Measurements from ENCODE around the gene LHFPL2.

LHFPL2 gene

GRCh38 chr5:78574131-78574673, 74.4 kb downstream of the LHFPL2 start:
- in situ Hi-C loops (cut with MboI; ENCODE audit: low sequenced_read_pairs), result no loop called here

- in situ Hi-C loops (cut with MboI; ENCODE audit: low sequenced_read_pairs), result no loop called here
Measured at GRCh38 chr5:78573318-78573717, 75.3 kb downstream of the LHFPL2 start.

GRCh38 chr5:78570646-78571045, 77.9 kb downstream of the LHFPL2 start:
- in situ Hi-C loops (cut with MboI; ENCODE audit: low sequenced_read_pairs), result no loop called here

GRCh38 chr5:78569441-78569840, 79.1 kb downstream of the LHFPL2 start:
- in situ Hi-C loops (cut with MboI; ENCODE audit: low sequenced_read_pairs), result no loop called here

- in situ Hi-C loops (cut with MboI; ENCODE audit: low sequenced_read_pairs), result no loop called here
Measured at GRCh38 chr5:78568676-78569075, 79.9 kb downstream of the LHFPL2 start.

- in situ Hi-C loops (cut with MboI; ENCODE audit: low sequenced_read_pairs), result no loop called here
Measured at GRCh38 chr5:78568212-78568611, 80.4 kb downstream of the LHFPL2 start.

GRCh38 chr5:78567617-78568016, 81.0 kb downstream of the LHFPL2 start:
- in situ Hi-C loops (cut with MboI; ENCODE audit: low sequenced_read_pairs), result no loop called here

GRCh38 chr5:78566747-78567425, 81.7 kb downstream of the LHFPL2 start:
- in situ Hi-C loops (cut with MboI; ENCODE audit: low sequenced_read_pairs), result no loop called here

- in situ Hi-C loops (cut with MboI; ENCODE audit: low sequenced_read_pairs), result no loop called here
Measured at GRCh38 chr5:78565395-78565794, 83.2 kb downstream of the LHFPL2 start.

GRCh38 chr5:78563621-78564020, 85.0 kb downstream of the LHFPL2 start:
- in situ Hi-C loops (cut with MboI; ENCODE audit: low sequenced_read_pairs), result no loop called here

- in situ Hi-C loops (cut with MboI; ENCODE audit: low sequenced_read_pairs), result no loop called here
Measured at GRCh38 chr5:78562714-78563330, 85.8 kb downstream of the LHFPL2 start.

GRCh38 chr5:78562001-78562400, 86.6 kb downstream of the LHFPL2 start:
- in situ Hi-C loops (cut with MboI; ENCODE audit: low sequenced_read_pairs), result no loop called here

- in situ Hi-C loops (cut with MboI; ENCODE audit: low sequenced_read_pairs), result no loop called here
Measured at GRCh38 chr5:78561261-78561660, 87.3 kb downstream of the LHFPL2 start.

GRCh38 chr5:78560000-78560855, 88.3 kb downstream of the LHFPL2 start:
- in situ Hi-C loops (cut with MboI; ENCODE audit: low sequenced_read_pairs), result no loop called here

GRCh38 chr5:78557601-78558000, 91.0 kb downstream of the LHFPL2 start:
- in situ Hi-C loops (cut with MboI; ENCODE audit: low sequenced_read_pairs), result no loop called here

GRCh38 chr5:78555870-78556269, 92.7 kb downstream of the LHFPL2 start:
- in situ Hi-C loops (cut with MboI; ENCODE audit: low sequenced_read_pairs), result no loop called here

- in situ Hi-C loops (cut with MboI; ENCODE audit: low sequenced_read_pairs), result no loop called here
Measured at GRCh38 chr5:78554670-78555069, 93.9 kb downstream of the LHFPL2 start.

- in situ Hi-C loops (cut with MboI; ENCODE audit: low sequenced_read_pairs), result no loop called here
Measured at GRCh38 chr5:78553580-78554353, 94.8 kb downstream of the LHFPL2 start.

GRCh38 chr5:78552729-78553342, 95.7 kb downstream of the LHFPL2 start:
- in situ Hi-C loops (cut with MboI; ENCODE audit: low sequenced_read_pairs), result no loop called here

GRCh38 chr5:78550891-78551290, 97.7 kb downstream of the LHFPL2 start:
- in situ Hi-C loops (cut with MboI; ENCODE audit: low sequenced_read_pairs), result no loop called here

Data from HL-60/S4 treated with phorbol 12-myristate 13-acetate at 8.2 ng/mL for 4 days and 3 days (cell line).